ENCODE data around the gene NACA.
A peak's percentile ranks its signal among the peaks of the same experiment; 100 is the strongest.
"Not testable (repeated sequence)": the region's sequence is repeated elsewhere in the genome, so short reads cannot be mapped to it uniquely, and the experiment has no call there.

Gene NACA

GRCh38 chr12:56724972-56725722 lies at the start of gene NACA:
NACA (minus strand) TSS chr12:56725299; CDS start chr12:56724521, 778 bp downstream.
- DNase-seq, result peak; percentile 90 to 96 (median 93)

GRCh38 chr12:56773113-56773512 lies 48.0 kb upstream of the NACA start:
- no peak for DNase-seq

- no peak for DNase-seq
Observed at GRCh38 chr12:56772625-56773024, 47.5 kb upstream of the NACA start.

GRCh38 chr12:56769868-56770267 lies 44.8 kb upstream of the NACA start:
- no peak for DNase-seq

GRCh38 chr12:56768424-56768823 lies 43.3 kb upstream of the NACA start:
- no peak for DNase-seq

GRCh38 chr12:56766535-56766934 lies 41.4 kb upstream of the NACA start:
- no peak for DNase-seq

GRCh38 chr12:56763753-56764657 lies 38.9 kb upstream of the NACA start:
- no peak for DNase-seq

GRCh38 chr12:56761812-56762211 lies 36.7 kb upstream of the NACA start:
- DNase-seq, result no peak

GRCh38 chr12:56760460-56760859 lies 35.4 kb upstream of the NACA start:
- DNase-seq, result no peak

- DNase-seq, result no peak
Observed at GRCh38 chr12:56759263-56759908, 34.3 kb upstream of the NACA start.

- DNase-seq, result no peak
Observed at GRCh38 chr12:56758728-56759262, 33.7 kb upstream of the NACA start.

- not testable (repeated sequence) for DNase-seq
Observed at GRCh38 chr12:56757971-56758370, 32.9 kb upstream of the NACA start.

- DNase-seq, result no peak
Observed at GRCh38 chr12:56753566-56753965, 28.5 kb upstream of the NACA start.

- DNase-seq, result peak; percentile 55 to 72 (median 70)
Observed at GRCh38 chr12:56751712-56752598, 26.9 kb upstream of the NACA start, which contains the start of gene PRIM1. PRIM1 (minus strand) TSS chr12:56752323; CDS start chr12:56752298, 25 bp downstream.

GRCh38 chr12:56750596-56750995 lies 25.5 kb upstream of the NACA start:
- DNase-seq, result not testable (repeated sequence)

- DNase-seq, result no peak
Observed at GRCh38 chr12:56749853-56750252, 24.8 kb upstream of the NACA start.

GRCh38 chr12:56749359-56749758 lies 24.3 kb upstream of the NACA start:
- no peak for DNase-seq

GRCh38 chr12:56728139-56728861 lies 3.2 kb upstream of the NACA start:
- DNase-seq, result no peak

GRCh38 chr12:56726196-56726675 lies 1.1 kb upstream of the NACA start:
- DNase-seq, result not testable (repeated sequence)

- no peak for DNase-seq
Observed at GRCh38 chr12:56725723-56726102, 614 bp upstream of the NACA start.

GRCh38 chr12:56724701-56724971 lies 463 bp downstream of the NACA start:
- DNase-seq, result no peak

All from activated CD4-positive, CD25-positive, alpha-beta regulatory T cell (primary cell).